GM19025 (cell line): ENCODE results near the gene PFDN1.

Source experiments
- ATAC-seq: cut with Tn5 transposase; IDR thresholded peaks from one replicate; pipeline ENCODE4 v1.9.1; 2021; ENCODE audit warnings: mild to moderate bottlenecking, low read depth, moderate library complexity; ENCODE audit not compliant: unreplicated experiment

Gene PFDN1

DNA sequence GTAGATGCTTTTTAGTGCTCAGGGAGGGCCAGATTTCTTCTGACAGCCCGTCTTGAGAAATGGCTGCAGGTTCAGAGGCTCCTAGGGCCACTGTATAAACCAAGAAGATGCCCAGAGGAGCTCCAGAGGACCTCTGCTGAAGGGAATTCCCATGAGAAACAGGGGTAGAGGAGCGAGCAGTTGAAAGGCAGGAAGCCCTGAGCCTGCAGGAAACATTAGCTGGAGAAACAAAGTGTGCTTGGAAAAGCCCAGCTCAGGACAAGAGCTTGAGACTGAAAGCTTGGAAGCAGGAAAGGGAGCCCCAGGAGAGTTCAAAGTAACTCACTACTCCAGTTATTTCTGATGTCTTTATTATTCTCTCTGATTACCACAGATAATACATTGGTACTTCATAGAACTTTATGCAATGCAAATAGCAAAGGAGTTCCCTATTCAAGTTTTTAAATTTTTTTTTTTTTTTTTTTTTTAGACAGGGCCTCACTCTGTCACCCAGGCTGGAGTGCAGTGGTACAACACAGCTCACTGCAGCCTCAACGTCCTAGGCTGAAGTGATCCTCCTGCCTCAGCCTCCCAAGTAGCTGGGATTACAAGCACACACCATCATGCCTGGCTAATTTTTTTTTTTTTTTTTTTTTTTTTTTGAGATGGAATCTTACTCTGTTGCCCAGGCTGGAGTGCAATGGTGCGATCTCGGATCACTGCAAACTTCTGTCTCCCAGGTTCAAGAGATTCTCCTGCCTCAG lies 27.0 kb upstream of the PFDN1 start:
- no peak for ATAC-seq

GRCh38 chr5:140328036-140328764 lies 25.3 kb upstream of the PFDN1 start:
- peak; percentile 59 for ATAC-seq

DNA sequence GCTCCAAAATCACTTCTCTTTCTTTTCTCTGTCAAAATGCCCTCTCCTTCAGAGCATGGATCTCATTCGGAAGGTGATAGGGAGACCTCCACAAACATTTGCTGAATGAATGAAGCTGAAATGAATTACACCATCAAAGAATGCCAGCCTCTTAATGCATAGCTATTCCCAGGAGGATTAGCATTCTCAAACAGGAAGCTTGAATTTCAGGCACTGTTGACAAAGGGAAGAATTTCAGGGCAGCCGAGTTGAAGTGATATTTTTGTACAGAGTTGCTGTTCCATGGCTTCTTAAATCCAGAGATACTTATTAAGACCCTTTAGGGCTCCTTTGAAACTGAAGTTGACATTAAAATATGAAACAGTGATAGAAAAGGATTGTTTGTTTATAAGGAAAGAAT lies 24.7 kb upstream of the PFDN1 start:
- no peak for ATAC-seq

DNA sequence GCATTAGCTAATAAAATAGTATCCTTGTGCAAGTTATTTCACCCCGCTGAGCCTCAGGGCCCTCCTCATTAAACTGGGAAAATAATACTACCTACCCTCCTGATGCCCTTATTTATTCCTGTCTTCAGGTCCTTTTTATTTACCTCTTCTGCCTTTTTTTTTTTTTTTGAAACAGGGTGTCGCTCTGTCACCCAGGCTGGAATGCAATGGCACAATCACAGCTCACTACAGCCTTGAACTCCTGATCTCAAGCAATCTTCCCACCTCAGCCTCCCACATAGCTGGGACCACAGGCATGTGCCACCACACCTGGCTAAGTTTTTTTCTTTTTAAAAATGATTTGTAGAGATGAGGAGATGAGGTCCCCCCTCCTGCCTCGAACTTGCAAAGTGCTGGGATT lies 22.6 kb upstream of the PFDN1 start:
- ATAC-seq = no peak

DNA sequence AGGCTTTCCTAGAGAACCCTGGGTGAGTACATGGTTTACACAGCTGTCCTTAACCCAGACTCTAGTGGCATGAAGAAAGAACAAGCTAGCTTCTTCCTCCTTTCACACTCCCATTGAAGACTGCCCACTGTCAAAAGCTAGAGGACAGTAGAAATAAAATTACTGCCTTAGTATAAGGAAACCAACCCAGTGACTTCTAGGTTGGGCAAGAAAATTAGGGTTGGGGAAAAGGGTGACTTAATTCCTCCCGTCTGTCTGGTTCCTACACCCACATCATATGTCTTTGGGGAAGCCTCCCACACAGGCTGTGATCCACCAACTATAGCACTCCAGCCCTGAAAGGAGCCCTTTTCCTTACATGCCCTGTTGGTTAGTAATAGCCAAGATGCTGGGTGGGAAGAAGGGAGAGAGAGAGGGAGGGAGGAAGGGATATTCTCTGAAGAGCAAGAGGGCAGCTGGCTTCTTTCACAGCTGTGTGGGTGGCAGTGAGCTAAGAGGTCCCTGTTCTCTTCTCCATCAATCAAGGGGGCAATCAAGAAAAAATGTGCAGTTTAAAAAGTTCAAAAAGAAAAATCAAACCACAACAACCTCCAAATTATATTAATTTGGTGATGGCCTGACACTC lies 21.8 kb upstream of the PFDN1 start:
- ATAC-seq = no peak

- ATAC-seq = no peak
These were observed 21.2 kb upstream of the PFDN1 start for GRCh38 chr5:140324041-140324600.

GRCh38 chr5:140322751-140323731 lies 20.1 kb upstream of the PFDN1 start:
- ATAC-seq = no peak

DNA sequence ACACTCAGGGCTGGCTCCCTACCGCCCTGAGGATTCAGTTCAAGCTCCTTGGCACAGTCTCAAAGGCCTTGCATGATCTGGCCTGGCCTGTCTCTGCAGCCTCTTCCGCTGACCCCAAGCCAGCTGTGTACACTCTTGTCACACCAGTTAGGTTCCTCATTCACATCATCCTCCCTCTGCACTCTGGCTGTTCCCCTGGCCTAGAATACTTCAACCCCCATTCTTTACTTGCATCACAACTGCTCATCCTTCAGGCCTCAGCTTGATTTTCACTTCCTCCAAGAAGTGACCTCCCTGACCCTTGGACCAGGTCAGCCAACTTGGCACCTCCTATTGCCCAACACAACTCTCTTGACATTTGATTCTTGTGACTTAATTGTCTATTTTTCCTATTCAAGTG lies 18.9 kb upstream of the PFDN1 start:
- peak; percentile 71 for ATAC-seq

DNA sequence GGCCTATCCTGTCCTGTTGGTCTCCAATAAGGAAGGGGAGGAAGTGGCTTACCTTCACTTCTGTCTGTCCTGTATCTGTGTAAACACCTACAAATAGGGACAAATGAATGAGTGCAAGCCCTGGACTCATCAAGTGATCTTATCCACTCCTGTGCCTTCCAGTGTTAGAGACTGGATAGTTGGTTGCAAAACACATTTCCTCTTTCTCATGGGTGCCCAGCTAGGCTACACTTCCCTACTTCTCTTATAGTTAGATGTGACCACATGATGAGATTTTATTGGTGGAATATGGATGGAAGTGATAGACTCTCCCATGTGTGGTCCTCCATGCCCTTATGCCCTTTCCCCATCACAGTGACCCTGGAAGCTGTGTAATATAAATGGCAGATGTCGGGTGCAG lies 16.9 kb upstream of the PFDN1 start:
- no peak for ATAC-seq

- ATAC-seq = no peak
These were observed 15.9 kb upstream of the PFDN1 start for GRCh38 chr5:140318792-140319191.

- ATAC-seq = no peak
These were observed 15.0 kb upstream of the PFDN1 start for GRCh38 chr5:140317859-140318258.

DNA sequence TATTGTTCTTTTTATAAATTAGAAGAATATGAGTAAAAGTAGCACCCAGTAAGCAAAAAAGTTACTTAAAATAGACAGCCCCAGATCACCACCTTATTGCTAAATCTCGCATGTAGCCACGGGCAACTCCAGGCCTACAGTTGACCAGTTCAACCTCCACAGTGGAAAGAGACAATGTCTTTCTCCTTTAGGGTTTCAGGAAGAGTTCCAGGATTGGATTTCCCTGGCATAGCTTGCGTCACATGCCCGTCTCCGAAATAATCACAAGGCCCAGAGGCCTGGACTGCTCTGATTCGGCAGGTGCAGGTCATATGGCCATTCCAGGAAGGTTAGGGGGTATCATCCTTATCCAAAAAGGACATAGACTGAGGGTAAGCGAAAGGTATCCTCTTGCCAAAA lies 9.9 kb upstream of the PFDN1 start:
- ATAC-seq = no peak

DNA sequence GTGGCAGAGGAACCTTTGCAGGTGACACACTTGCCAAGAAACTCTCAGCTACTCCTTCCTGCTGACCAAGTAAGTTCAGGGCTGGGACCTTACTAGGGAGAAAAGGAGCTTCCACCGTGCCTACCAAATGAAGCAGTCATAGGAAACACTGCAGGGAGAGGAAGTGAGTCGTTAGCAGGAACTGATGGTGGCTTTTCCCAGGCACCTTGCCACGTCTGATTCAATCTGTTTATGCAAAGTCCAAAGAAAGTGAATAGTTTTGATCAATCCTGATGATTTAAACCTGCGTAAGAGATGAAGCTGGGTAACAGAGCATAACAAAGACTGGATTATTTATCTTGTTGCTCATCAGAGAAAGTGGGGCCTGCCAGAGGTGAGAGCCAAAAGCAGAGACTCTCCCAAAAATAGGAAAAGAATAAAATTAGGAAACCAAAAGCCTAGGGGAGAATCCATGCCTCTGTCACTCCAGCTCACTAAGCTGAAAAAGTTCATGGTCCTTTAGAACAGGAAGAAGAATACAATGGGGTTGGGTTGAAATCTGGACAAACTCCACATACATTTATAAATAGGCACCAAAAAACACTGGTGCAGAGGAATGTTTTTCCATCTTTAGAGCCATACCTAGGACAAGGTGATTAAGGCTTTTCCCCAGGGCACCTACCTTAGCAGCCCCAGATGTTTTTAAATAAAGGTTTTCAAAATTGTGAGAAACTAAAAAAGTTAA lies 9.3 kb upstream of the PFDN1 start:
- no peak for ATAC-seq

DNA sequence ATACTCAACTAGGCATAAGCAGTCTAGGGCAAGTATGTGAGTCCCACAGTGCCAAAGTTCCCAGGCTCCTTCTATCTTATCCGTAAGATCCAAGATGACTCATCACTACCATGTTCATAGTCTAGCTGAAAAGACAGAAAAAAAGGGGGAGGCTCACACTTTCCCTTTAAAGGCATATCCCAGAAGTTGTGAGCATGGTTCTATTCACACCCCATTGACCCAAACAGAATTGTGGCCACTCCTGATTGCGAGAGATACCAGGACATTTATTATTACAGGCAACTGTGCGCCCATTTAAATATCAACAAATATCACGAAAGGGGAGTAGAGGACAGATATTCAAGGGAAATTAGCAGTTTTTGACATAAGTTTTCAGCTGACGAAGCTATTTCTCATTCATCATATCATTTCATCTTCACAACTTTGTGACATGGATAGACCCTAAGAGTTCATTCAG lies 8.1 kb upstream of the PFDN1 start:
- ATAC-seq = no peak

GRCh38 chr5:140310434-140310833 lies 7.5 kb upstream of the PFDN1 start:
- no peak for ATAC-seq

DNA sequence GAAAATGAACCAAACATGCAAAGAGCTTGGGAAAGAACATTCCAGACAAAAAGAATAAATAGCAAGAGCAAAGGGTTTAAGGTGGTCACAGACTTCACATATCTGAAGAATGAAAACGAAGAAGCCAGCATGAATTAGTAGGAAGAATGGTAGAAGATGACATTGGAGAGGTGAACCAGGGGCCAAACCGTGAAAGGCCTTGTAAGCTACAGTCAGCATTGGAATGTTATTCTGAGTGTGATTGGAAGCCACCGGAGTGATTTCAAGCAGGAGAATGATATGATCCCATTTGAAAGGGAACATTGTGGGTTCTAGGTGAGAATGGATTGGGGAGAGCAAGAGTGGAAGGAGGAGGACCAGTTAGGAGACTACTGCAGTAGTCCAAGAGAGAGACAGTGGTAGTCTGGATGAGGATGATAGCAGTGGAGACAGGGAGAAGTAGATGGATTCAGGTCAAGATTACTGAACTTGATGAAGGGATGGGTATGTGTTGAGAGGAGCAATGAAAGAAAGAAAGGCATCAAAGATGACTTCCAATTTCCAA lies 6.9 kb upstream of the PFDN1 start:
- no peak for ATAC-seq

GRCh38 chr5:140305471-140305870 lies 2.6 kb upstream of the PFDN1 start:
- ATAC-seq = no peak

DNA sequence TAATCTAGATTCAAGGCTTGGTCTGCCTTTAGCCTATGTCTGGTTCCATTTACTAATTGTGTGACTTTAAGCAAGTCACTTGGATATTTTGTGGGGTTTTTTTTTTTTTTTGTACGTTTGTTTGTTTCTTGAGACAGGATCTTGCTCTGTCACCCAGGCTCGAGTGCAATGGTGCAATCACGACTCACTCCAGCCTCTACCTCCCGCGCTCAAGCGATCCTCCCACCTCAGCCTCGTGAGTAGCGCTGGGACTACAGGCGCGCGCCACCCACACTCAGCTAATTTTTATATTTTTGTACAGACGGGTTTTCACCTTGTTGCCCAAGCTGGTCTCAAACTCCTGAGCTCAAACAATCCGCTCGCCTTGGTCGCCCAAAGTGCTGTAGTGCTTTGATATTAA lies 1.1 kb upstream of the PFDN1 start:
- no peak for ATAC-seq

- no peak for ATAC-seq
These were observed 1.8 kb downstream of the PFDN1 start for GRCh38 chr5:140301136-140301535.
